Measurements from ENCODE around the gene SLC6A4. TPM values are rescaled to one million over a fixed set of nuclear protein-coding genes. Genes with fewer than 3 reads are reported as not detected.

The SLC6A4 gene
- total and polyA plus RNA-seq, 3 experiments from 2014 or later = 0.08 TPM; not detected in 2

DNA sequence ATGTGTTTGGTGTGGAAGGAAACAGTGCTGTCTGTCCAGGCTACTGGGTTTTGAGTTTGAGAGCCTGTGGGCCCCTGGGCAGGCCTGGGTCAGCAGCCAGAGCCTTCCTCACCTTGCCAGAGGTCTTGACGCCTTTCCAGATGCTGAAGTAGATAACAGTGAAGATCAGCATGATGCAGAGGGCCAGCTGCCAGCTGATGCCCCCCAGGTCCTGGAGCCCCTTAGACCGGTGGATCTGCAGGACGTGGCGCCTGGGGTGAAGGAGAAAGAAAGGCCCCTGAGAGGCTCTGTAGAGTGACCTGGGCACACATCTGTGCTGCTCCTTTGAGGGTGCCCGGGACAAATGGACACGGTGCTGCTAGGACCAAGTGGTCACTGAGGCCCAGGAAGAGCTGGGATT is 18.4 kb downstream of the SLC6A4 start:
- H3K27me3 Mint-ChIP-seq = peaks cover 0 to 8% of the 10 kb centered on the region in 2 donors
- no peaks in the 10 kb centered on the region for H3K36me3 ChIP-seq (ENCODE audit: insufficient read depth, low read length)
- CTCF ChIA-PET = no interaction called here
- peaks cover 0 to 3% (median 0%) of the 10 kb centered on the region in 3 donors for H3K36me3 Mint-ChIP-seq
- H3K27me3 ChIP-seq (ENCODE audit: insufficient read depth, low read length, poor library complexity, severe bottlenecking) = no peaks in the 10 kb centered on the region
- H3K9me3 Mint-ChIP-seq = peaks cover 0 to 3% (median 0%) of the 10 kb centered on the region in 5 donors
- POLR2A ChIA-PET = no interaction called here
- H3K4me3 Mint-ChIP-seq = no peak overlapping the region
- H3K4me1 ChIP-seq (ENCODE audit: insufficient read depth, low read length) = no peaks in the 10 kb centered on the region
- no peak overlapping the region for H3K4me3 ChIP-seq (ENCODE audit: low read length)
- no peak overlapping the region for H3K27ac Mint-ChIP-seq
- no peaks in the 10 kb centered on the region for H3K4me1 Mint-ChIP-seq
- no peaks in the 10 kb centered on the region for H3K9me3 ChIP-seq (ENCODE audit: low read length)
- no peak overlapping the region for H3K27ac ChIP-seq (ENCODE audit: low read depth, low read length)
- no peak for DNase-seq

DNA sequence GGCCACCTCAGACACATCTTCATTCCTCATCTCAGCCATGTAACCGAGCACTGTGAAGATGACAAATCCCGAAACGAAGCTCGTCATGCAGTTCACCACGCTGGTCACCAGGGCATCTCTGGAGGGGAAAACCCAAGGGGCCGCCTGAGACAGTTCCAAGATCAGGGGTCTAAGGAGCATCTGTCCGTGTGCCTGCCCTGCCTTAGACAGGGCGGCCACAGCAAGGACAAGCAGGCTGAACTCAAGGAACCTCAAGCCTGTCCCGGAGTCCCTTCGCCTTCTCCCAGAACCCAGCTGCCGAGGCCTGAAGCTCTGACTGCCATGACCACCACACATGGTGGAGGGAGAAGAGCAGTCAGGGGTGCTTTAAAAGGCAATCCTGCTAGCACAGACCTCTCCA is 22.7 kb downstream of the SLC6A4 start:
- Histone ChIP-seq H3K4me3 (ENCODE audit: low read length) (no peak overlapping the region), H3K4me1 (ENCODE audit: insufficient read depth, low read length) (no peaks in the 10 kb centered on the region), H3K27ac (ENCODE audit: low read depth, low read length) (no peak overlapping the region), H3K27me3 (ENCODE audit: insufficient read depth, low read length, poor library complexity, severe bottlenecking) (no peaks in the 10 kb centered on the region), H3K36me3 (ENCODE audit: insufficient read depth, low read length) (no peaks in the 10 kb centered on the region), H3K9me3 (ENCODE audit: low read length) (no peaks in the 10 kb centered on the region)
- peaks cover 0 to 3% (median 0%) of the 10 kb centered on the region in 5 donors for H3K9me3 Mint-ChIP-seq
- no peak overlapping the region for H3K27ac Mint-ChIP-seq
- no peak overlapping the region for H3K4me3 Mint-ChIP-seq
- POLR2A ChIA-PET = no interaction called here
- H3K36me3 Mint-ChIP-seq = peaks cover 0 to 5% (median 1%) of the 10 kb centered on the region in 3 donors
- H3K4me1 Mint-ChIP-seq = peaks cover 0 to 9% (median 1%) of the 10 kb centered on the region in 3 donors
- CTCF ChIA-PET = no interaction called here
- no peak for DNase-seq
- H3K27me3 Mint-ChIP-seq = peaks cover 8 to 13% of the 10 kb centered on the region in 2 donors

GRCh38 chr17:30211371-30211770 is 24.1 kb downstream of the SLC6A4 start:
- Histone ChIP-seq H3K9me3 (ENCODE audit: low read length) (no peaks in the 10 kb centered on the region), H3K27ac (ENCODE audit: low read depth, low read length) (no peak overlapping the region), H3K27me3 (ENCODE audit: insufficient read depth, low read length, poor library complexity, severe bottlenecking) (no peaks in the 10 kb centered on the region), H3K36me3 (ENCODE audit: insufficient read depth, low read length) (no peaks in the 10 kb centered on the region), H3K4me3 (ENCODE audit: low read length) (no peak overlapping the region), H3K4me1 (ENCODE audit: insufficient read depth, low read length) (no peaks in the 10 kb centered on the region)
- H3K4me1 Mint-ChIP-seq = peaks cover 0 to 9% (median 1%) of the 10 kb centered on the region in 3 donors
- no peak overlapping the region for H3K4me3 Mint-ChIP-seq
- no peak overlapping the region for H3K27ac Mint-ChIP-seq
- peaks cover 0 to 6% (median 1%) of the 10 kb centered on the region in 3 donors for H3K36me3 Mint-ChIP-seq
- ChIA-PET CTCF (no interaction called here), POLR2A (no interaction called here)
- H3K27me3 Mint-ChIP-seq = peaks cover 12 to 20% of the 10 kb centered on the region in 2 donors
- no peak for DNase-seq
- H3K9me3 Mint-ChIP-seq = peaks cover 0 to 3% (median 0%) of the 10 kb centered on the region in 5 donors

DNA sequence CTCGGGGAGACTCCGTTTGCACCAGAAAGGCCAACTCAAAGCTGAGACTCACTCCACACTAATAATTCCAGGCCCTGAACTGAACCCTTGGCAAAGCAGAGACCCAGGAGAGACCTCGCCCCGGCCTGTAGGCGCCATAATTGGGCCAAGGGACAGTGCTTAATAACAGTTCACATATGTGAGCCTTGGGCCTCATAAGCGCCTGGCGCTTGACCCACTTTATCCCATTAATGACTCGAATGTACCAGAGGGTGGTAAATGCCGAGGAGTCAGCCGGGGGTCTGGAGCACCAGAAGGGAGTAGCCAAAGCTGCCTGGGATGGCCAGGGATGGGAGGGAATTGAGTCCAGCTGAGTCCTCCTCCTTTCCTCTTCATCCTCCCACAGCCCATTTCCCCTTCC is 24.6 kb downstream of the SLC6A4 start:
- no peaks in the 10 kb centered on the region for H3K9me3 ChIP-seq (ENCODE audit: low read length)
- Mint-ChIP-seq H3K27ac (no peak overlapping the region), H3K4me1 (peaks cover 0 to 9% (median 1%) of the 10 kb centered on the region in 3 donors), H3K36me3 (peaks cover 0 to 6% (median 1%) of the 10 kb centered on the region in 3 donors), H3K9me3 (peaks cover 0 to 3% (median 0%) of the 10 kb centered on the region in 5 donors), H3K4me3 (no peak overlapping the region), H3K27me3 (peaks cover 16 to 23% of the 10 kb centered on the region in 2 donors)
- no peaks in the 10 kb centered on the region for H3K4me1 ChIP-seq (ENCODE audit: insufficient read depth, low read length)
- ChIA-PET CTCF (no interaction called here), POLR2A (no interaction called here)
- H3K27ac ChIP-seq (ENCODE audit: low read depth, low read length) = no peak overlapping the region
- no peak overlapping the region for H3K4me3 ChIP-seq (ENCODE audit: low read length)
- DNase-seq = no peak
- H3K27me3 ChIP-seq (ENCODE audit: insufficient read depth, low read length, poor library complexity, severe bottlenecking) = no peaks in the 10 kb centered on the region
- no peaks in the 10 kb centered on the region for H3K36me3 ChIP-seq (ENCODE audit: insufficient read depth, low read length)

GRCh38 chr17:30210366-30210765 is 25.1 kb downstream of the SLC6A4 start:
- Mint-ChIP-seq H3K27ac (peak overlapping the region in 1 of 8 donors; percentile 5), H3K4me3 (peak overlapping the region in 1 of 7 donors; percentile 10), H3K27me3 (peaks cover 12 to 27% of the 10 kb centered on the region in 2 donors), H3K9me3 (peaks cover 0 to 3% (median 0%) of the 10 kb centered on the region in 5 donors), H3K4me1 (peaks cover 0 to 9% (median 1%) of the 10 kb centered on the region in 3 donors), H3K36me3 (peaks cover 0 to 6% (median 1%) of the 10 kb centered on the region in 3 donors)
- no peak for DNase-seq
- POLR2A ChIA-PET = no interaction called here
- Histone ChIP-seq H3K4me1 (ENCODE audit: insufficient read depth, low read length) (no peaks in the 10 kb centered on the region), H3K36me3 (ENCODE audit: insufficient read depth, low read length) (no peaks in the 10 kb centered on the region), H3K27ac (ENCODE audit: low read depth, low read length) (no peak overlapping the region), H3K27me3 (ENCODE audit: insufficient read depth, low read length, poor library complexity, severe bottlenecking) (no peaks in the 10 kb centered on the region), H3K9me3 (ENCODE audit: low read length) (no peaks in the 10 kb centered on the region), H3K4me3 (ENCODE audit: low read length) (no peak overlapping the region)
- CTCF ChIA-PET = no interaction called here

DNA sequence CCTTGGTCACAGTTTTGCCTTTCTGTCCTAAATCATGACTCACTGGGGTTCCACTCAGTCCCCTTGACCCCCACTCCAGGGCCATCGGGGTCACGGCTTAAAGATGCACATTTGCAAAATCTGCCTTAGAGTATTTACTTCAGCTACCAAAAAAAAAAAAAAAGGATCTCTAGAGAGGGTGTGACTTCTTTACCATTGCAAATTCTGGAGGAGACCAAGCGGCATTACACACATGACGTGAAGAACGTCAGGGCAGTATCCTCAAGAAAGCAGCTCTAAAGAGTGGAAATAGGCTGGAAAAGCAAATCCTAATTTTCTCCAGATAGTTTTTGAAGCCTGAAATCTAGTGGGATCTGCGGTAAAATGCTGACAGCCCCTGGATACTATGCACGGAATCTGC is 25.6 kb downstream of the SLC6A4 start:
- no peaks in the 10 kb centered on the region for H3K4me1 ChIP-seq (ENCODE audit: insufficient read depth, low read length)
- Mint-ChIP-seq H3K9me3 (peaks cover 0 to 3% (median 0%) of the 10 kb centered on the region in 5 donors), H3K36me3 (peaks cover 0 to 6% (median 1%) of the 10 kb centered on the region in 3 donors), H3K4me3 (no peak overlapping the region), H3K27me3 (peaks cover 11 to 29% of the 10 kb centered on the region in 2 donors), H3K27ac (no peak overlapping the region), H3K4me1 (peaks cover 0 to 9% (median 1%) of the 10 kb centered on the region in 3 donors)
- H3K27ac ChIP-seq (ENCODE audit: low read depth, low read length) = no peak overlapping the region
- no peaks in the 10 kb centered on the region for H3K36me3 ChIP-seq (ENCODE audit: insufficient read depth, low read length)
- no peaks in the 10 kb centered on the region for H3K9me3 ChIP-seq (ENCODE audit: low read length)
- H3K27me3 ChIP-seq (ENCODE audit: insufficient read depth, low read length, poor library complexity, severe bottlenecking) = no peaks in the 10 kb centered on the region
- ChIA-PET POLR2A (no interaction called here), CTCF (no interaction called here)
- H3K4me3 ChIP-seq (ENCODE audit: low read length) = no peak overlapping the region
- DNase-seq = no peak

DNA sequence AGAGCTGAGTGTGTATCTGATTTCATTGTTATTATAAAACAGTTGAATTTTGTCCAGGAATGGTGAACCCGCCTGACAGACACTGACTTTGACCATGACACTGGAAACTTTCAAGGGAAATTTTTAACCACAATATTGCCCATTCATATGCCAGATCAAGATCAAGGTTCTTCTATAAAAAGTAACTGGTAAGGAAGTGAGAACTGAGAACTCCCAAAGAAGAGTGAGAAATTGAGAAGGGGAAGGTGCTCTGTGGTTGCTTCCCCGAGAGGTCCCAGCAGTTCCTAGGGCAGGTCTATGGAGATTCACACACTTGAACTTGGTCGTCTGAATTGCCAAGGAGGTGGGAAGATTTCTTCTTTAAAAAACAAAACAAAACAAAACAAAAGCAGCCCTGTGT is 27.3 kb downstream of the SLC6A4 start:
- Histone ChIP-seq H3K27ac (ENCODE audit: low read depth, low read length) (no peak overlapping the region), H3K4me3 (ENCODE audit: low read length) (no peak overlapping the region), H3K36me3 (ENCODE audit: insufficient read depth, low read length) (no peaks in the 10 kb centered on the region), H3K27me3 (ENCODE audit: insufficient read depth, low read length, poor library complexity, severe bottlenecking) (no peaks in the 10 kb centered on the region), H3K4me1 (ENCODE audit: insufficient read depth, low read length) (no peaks in the 10 kb centered on the region), H3K9me3 (ENCODE audit: low read length) (no peaks in the 10 kb centered on the region)
- peaks cover 0 to 6% (median 1%) of the 10 kb centered on the region in 3 donors for H3K36me3 Mint-ChIP-seq
- DNase-seq = no peak
- CTCF ChIA-PET = no interaction called here
- H3K4me3 Mint-ChIP-seq = no peak overlapping the region
- POLR2A ChIA-PET = no interaction called here
- H3K9me3 Mint-ChIP-seq = no peaks in the 10 kb centered on the region
- peak overlapping the region in 1 of 8 donors; percentile 6 for H3K27ac Mint-ChIP-seq
- H3K4me1 Mint-ChIP-seq = peaks cover 0 to 9% (median 1%) of the 10 kb centered on the region in 3 donors
- peaks cover 11 to 44% of the 10 kb centered on the region in 2 donors for H3K27me3 Mint-ChIP-seq

DNA sequence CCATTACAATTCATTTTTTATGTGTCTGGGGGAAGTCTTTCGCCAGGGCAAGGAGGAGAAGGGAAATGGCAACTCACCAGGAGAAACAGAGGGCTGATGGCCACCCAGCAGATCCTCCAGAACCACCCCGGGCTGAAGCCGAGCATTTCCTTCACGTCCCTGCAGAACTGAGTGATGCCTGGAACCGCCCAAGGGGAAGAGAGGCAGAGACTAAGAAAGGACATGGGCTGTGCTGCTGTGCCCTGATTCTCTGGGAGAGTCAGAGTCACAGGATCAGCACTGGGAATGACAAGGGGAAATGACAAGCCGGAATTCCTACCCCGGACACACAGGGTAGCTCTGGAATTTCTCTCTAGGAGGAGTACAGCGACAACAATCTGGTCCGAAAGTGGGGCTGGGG is 27.8 kb downstream of the SLC6A4 start:
- Mint-ChIP-seq H3K9me3 (no peaks in the 10 kb centered on the region), H3K36me3 (peaks cover 0 to 6% (median 1%) of the 10 kb centered on the region in 3 donors), H3K27ac (no peak overlapping the region), H3K4me3 (no peak overlapping the region), H3K4me1 (peaks cover 0 to 9% (median 1%) of the 10 kb centered on the region in 3 donors), H3K27me3 (peaks cover 11 to 50% of the 10 kb centered on the region in 2 donors)
- Histone ChIP-seq H3K9me3 (ENCODE audit: low read length) (no peaks in the 10 kb centered on the region), H3K27ac (ENCODE audit: low read depth, low read length) (no peak overlapping the region), H3K36me3 (ENCODE audit: insufficient read depth, low read length) (no peaks in the 10 kb centered on the region), H3K4me1 (ENCODE audit: insufficient read depth, low read length) (no peaks in the 10 kb centered on the region), H3K4me3 (ENCODE audit: low read length) (no peak overlapping the region), H3K27me3 (ENCODE audit: insufficient read depth, low read length, poor library complexity, severe bottlenecking) (no peaks in the 10 kb centered on the region)
- no peak for DNase-seq
- ChIA-PET CTCF (no interaction called here), POLR2A (no interaction called here)

Measured in CD8-positive, alpha-beta memory T cell (primary cell).